A673 (cell line): ENCODE measurements around the gene PGBD5.

Experiments
- EZH2 ChIP-seq: fragments of 200-600 bp; sonication (generic); IDR thresholded peaks from 2 replicates; pipeline ENCODE4 v1.6.1; 2017; ENCODE audit warnings: borderline replicate concordance, low read depth, mild to moderate bottlenecking, mixed read lengths, antibody characterized with exemption, low read length; ENCODE audit not compliant: poor library complexity, severe bottlenecking
- TF ChIP-seq, protein P1 (sequence below): fragments of 300-800, 200-600 bp; sonication (generic); conservative IDR thresholded peaks from 2 replicates; pipeline ENCODE4 v1.5.1; 2017; ENCODE audit warnings: low read depth, mild to moderate bottlenecking, antibody characterized with exemption, low read length, moderate library complexity, mixed read lengths

DNA sequence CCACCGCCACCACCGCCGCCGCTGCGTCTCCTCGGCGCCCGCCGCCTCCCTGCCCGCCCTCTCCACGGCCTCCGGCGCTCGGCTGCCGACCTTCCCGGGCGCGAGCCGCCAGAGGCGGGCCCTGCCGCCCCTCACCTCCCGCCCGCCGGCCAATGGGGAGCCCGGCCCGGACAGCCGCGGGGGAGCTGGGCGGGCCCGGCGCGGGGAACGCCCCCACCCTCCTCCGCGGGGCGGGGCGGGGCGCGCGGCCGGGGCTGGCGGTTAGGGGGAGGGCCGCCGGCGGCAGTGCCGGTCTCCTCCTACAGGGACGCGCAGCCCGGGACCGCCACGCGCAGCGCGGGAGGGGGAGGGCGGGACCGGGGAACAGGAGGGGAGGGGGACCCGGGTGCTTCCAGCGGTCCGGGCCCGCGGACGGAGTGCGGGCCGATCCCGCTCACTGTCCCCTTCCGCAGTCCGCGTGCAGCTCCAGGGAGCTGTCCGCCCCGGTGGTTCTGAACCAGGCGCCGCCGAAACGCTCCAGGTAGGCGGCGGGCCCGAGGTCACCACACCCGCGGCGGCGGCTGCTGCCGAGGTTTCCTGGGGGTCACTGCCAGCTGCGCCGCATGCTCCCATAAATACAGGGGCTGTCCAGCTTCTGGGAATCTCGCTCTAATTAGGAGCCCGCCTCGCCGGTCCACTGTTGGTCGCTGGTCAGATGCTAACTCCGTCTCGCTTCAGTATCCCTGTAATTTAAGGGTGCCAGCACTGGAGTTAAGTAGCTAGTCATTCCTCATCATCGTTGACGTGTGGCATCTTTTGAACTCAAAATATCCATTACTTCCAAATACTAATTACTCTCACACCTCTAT lies at the start of gene PGBD5:
- TF ChIP-seq, protein P1, sequence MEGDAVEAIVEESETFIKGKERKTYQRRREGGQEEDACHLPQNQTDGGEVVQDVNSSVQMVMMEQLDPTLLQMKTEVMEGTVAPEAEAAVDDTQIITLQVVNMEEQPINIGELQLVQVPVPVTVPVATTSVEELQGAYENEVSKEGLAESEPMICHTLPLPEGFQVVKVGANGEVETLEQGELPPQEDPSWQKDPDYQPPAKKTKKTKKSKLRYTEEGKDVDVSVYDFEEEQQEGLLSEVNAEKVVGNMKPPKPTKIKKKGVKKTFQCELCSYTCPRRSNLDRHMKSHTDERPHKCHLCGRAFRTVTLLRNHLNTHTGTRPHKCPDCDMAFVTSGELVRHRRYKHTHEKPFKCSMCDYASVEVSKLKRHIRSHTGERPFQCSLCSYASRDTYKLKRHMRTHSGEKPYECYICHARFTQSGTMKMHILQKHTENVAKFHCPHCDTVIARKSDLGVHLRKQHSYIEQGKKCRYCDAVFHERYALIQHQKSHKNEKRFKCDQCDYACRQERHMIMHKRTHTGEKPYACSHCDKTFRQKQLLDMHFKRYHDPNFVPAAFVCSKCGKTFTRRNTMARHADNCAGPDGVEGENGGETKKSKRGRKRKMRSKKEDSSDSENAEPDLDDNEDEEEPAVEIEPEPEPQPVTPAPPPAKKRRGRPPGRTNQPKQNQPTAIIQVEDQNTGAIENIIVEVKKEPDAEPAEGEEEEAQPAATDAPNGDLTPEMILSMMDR: no peak
- TF ChIP-seq EZH2: no peak
